GM10248 (cell line): ENCODE results near the gene ACSF2.

Experiments
- CTCF ChIA-PET: fragments of 300-600 bp; sonication (Branson Sonifier 250); formaldehyde crosslinking; extraction: SDS; loops from one replicate; lab custom pipeline; 2021; ENCODE audit warnings: antibody characterized with exemption; lab: Yijun Ruan, JAX
- POLR2A ChIA-PET: fragments of 350-650 bp; sonication (Branson Sonifier 250); formaldehyde crosslinking; extraction: SDS; loops from one replicate; lab custom pipeline; 2020; ENCODE audit warnings: antibody characterized with exemption; lab: Yijun Ruan, JAX
- DNase-seq: peaks from one replicate; pipeline ENCODE4 v3.0.0; 2012; ENCODE audit errors: extremely low spot score
- TF ChIP-seq, protein P1 (sequence below): IDR thresholded peaks from 2 replicates; pipeline ENCODE4 v1.5.1; 2012; ENCODE audit warnings: mild to moderate bottlenecking, low read depth; ENCODE audit errors: extremely low read depth, missing control alignments, control extremely low read depth

ACSF2 gene

DNA sequence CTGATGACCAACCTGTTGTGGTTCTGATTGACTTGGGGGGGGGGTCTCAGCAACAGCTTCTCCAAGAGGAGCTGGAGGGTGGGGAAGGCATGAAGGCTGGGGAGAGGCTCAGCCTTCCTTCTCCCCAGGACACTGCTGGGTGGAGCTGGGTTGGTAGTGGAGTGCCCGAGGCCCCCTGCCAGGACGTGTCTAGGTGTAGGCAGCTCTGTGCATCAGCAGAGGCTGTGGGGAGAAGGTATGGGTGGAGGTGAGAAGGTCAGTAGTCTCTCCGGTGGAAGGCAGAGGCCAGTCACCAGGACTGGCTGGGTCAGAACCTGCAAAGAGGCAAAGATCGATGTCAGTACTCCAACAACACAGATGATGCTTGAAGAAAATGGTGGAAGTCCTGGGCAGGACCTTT, 38.7 kb downstream of the ACSF2 start:
- TF ChIP-seq, protein P1, sequence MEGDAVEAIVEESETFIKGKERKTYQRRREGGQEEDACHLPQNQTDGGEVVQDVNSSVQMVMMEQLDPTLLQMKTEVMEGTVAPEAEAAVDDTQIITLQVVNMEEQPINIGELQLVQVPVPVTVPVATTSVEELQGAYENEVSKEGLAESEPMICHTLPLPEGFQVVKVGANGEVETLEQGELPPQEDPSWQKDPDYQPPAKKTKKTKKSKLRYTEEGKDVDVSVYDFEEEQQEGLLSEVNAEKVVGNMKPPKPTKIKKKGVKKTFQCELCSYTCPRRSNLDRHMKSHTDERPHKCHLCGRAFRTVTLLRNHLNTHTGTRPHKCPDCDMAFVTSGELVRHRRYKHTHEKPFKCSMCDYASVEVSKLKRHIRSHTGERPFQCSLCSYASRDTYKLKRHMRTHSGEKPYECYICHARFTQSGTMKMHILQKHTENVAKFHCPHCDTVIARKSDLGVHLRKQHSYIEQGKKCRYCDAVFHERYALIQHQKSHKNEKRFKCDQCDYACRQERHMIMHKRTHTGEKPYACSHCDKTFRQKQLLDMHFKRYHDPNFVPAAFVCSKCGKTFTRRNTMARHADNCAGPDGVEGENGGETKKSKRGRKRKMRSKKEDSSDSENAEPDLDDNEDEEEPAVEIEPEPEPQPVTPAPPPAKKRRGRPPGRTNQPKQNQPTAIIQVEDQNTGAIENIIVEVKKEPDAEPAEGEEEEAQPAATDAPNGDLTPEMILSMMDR, result no peak
- ChIA-PET POLR2A (no interaction called here), CTCF (interaction anchor here (1.3 kb wide), 1 partner anchor 10 kb away, joined by 4 read pairs; no protein-coding TSS in a partner anchor)
- DNase-seq, result no peak

DNA sequence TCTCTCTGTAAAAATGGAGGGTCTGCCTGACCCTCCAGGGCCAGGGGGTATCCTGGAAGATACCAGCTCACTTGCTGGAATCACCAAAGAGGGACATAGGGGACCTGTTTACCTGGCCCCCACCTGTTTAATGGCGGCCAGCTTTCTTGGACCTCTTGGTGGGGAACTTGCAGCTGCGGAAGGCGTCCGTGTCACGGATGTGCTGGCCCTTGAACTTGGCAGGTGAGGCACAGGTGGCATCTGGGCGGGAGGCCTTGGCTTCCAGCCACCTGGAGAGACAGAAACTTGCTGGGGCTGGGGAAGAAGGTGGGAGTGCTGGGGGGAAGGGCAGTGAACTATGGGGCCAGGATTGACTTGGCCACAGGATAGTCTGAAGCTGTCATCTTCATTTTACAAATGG, 39.2 kb downstream of the ACSF2 start:
- POLR2A ChIA-PET, result no interaction called here
- DNase-seq, result no peak
- CTCF ChIA-PET, result interaction anchor here (1.3 kb wide), 1 partner anchor 9 kb away, joined by 4 read pairs; no protein-coding TSS in a partner anchor

DNA sequence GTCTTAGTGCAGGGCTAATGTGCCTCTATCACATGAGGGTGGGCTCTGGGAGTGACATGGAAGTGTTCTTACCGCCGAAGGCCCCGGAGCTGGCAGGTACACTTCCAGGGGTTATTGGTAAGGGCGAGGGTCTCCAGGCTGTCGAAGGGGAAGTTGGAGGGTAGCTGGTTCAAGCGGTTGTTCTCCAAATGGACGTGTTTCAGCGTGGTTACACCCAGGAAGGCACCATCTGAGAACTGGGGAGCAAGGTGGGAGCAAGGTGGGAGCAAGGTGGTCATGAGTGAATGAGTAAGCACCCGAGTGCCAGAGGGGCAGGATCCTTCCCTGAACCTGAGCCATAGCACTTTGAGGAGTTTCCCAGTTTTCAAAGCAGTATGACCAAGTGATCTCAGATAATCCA, 39.6 kb downstream of the ACSF2 start:
- TF ChIP-seq, protein P1, result no peak
- ChIA-PET CTCF (interaction anchor here (1.3 kb wide), 1 partner anchor 9 kb away, joined by 4 read pairs; no protein-coding TSS in a partner anchor), POLR2A (interaction anchor here (0.6 kb wide), 1 partner anchor 318 kb away, joined by 5 read pairs; no protein-coding TSS in a partner anchor)
- DNase-seq, result no peak

More for the DNA sequence above, 39.2 kb downstream of the ACSF2 start:
- TF ChIP-seq, protein P1, result no peak

DNA sequence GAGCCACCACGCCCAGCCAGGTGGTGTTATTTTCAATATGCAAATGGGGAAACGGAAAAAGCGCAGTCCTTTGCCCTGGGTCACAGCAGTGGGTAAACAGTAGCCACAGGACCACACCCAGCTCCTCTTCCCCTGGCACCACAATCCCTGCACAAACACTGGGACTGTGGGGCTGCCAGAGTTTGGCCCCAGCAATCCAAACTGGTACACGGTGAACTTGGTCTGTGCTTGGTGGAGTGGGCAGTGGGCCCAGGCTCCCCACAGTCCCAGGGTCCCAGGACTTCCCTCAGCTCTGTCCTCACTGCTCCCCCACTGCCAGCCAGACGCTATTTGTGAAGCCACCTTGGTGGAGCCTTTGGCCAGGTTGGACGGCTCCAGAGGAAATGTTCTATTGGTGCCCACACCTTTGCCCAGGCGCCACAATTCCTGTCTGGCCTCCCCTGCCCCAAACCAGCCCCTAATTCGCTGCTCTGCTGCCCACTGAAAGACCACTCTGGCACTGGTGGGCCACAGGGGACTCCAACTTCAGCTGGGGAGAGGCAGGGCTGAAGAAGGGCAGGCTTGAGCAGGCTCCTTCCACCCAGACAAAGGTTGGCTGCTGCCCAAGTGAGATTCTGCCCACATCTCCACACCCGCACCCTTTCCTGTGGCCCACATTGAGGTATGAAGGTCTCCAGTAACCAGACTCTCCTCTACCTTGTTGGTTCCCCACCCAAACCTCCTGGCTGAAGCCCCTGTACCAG, 40.5 kb downstream of the ACSF2 start:
- no peak for DNase-seq
- ChIA-PET CTCF (no interaction called here), POLR2A (interaction anchor here (0.6 kb wide), 1 partner anchor 319 kb away, joined by 5 read pairs; no protein-coding TSS in a partner anchor)
- TF ChIP-seq, protein P1, result no peak

DNA sequence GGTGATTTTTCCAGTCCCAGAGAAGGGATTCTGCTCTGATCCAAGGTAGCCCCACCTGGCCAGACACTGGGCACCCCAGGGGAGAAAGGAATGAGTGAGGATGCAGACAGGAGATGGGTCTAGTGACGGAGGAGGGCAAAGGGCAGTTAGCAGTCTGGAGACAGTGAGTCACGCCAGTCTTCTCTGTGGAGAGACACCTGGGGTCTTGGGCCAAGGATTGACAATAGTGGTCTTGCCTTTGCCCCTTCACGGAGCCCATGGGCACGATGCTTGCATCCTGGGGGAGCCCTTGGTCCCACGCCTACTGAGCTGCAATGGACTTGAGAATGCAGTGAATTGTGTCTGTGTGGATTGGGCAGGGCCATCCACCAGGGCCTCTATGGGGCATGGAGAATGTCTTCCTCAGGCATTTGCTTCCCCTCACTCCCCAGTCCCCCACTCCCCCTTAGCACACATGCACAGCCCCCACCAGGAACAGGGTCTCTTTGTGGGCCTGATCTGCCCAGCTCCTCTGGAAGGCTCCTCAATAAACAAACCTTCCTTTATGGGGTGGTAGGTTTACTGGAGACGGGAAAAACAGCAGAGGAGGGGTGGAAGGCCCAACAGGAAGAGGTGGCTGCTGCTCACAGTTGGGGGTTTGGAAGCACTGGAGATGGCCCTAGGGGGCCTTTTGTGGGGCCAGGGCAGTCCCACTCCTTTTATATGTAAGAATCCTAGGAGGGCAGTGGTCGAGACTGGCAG, 41.3 kb downstream of the ACSF2 start:
- no peak for DNase-seq
- TF ChIP-seq, protein P1, result no peak
- CTCF ChIA-PET, result interaction anchor here (0.9 to 2.5 kb wide), 4 partner anchors 12 to 39 kb away, joined by 3 to 12 read pairs (median 4); partner anchors contain the start of gene RSAD1
- POLR2A ChIA-PET, result no interaction called here

DNA sequence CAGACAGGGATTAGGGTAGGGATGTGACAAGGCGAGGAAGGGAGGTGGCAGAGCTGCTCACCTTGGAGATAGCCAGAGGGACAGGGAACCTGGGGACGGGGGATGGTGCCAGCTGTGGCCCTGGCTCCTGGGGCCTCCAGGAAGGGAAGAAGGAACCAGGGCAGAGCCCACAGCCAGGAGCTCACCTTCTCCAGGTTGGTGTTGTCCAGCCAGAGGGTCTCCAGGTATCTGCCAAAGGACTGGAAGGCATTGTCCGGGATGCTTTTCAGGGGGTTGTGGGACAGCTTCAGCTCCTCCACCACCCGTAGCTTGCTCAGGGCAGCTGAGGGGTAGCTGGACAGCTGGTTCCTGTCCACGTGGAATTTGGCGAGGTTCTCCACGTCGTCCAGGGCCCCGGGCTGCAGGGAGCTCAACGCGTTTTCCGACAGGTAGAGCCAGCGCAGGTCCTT, 41.9 kb downstream of the ACSF2 start:
- CTCF ChIA-PET, result interaction anchor here (0.9 to 2.5 kb wide), 5 partner anchors 11 to 71 kb away, joined by 3 to 12 read pairs (median 4); partner anchors contain the start of genes LRRC59 and RSAD1
- TF ChIP-seq, protein P1, result no peak
- POLR2A ChIA-PET, result no interaction called here
- DNase-seq, result no peak
